Measurements from ENCODE around the gene PHF1. TPM values are rescaled to one million over a fixed set of nuclear protein-coding genes. Genes with fewer than 3 reads are reported as not detected.

The PHF1 gene
- polyA plus RNA-seq, 4 donors: 59.1 to 87.0 (median 75.9) TPM

DNA sequence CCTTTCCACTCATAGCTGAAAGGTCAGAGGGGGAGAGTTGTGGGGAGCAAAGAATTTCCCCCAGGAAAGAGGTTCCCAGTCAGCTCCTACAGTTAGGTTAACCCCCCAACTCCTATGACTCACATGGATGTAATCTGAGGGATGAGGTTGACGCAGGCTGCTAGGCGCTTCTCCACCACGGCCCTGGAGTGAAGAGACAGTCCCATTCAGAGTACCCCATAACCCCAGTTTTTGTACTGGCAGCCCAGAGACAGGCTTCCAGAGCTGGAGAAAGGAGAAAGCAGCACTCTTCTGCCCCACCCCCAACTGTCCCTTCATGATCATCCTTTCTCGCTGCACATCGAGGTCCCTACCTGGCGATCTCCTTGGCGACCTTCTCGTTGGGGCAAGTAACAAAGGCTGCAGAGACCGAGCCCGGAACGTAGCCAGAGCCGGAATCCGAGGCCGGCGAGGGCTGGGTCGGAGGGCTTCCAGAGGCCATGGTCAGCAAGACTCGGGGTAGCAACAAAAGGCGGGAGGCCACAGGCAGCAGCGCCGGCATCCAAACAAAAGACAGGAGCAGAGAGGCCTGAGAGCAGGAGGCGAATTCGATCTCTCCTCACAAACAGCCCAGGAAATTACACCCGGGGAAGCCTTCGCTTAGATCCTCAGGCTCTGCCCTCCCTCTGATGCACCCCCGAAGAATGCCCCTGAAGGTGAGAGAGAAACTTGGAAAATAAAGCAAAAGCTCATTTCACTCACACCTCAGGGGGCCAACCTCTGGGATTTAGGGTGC, 6.5 kb downstream of the PHF1 start:
- DNase-seq (ENCODE audit: low read depth in 4 of 4, low spot score in 2 of 4): no peak

- DNase-seq (ENCODE audit: low read depth in 4 of 4, low spot score in 2 of 4): peak in 3 of 4 donors; percentile 95 to 99 (median 98)
Measured at GRCh38 chr6:33417903-33418689, 7.3 kb downstream of the PHF1 start, which contains the start of gene CUTA. Gene CUTA, minus strand, starts transcription at chr6:33418107. Its CDS starts 107 bp downstream, at chr6:33418000.

- no peak for DNase-seq (ENCODE audit: low read depth in 4 of 4, low spot score in 2 of 4)
Measured at GRCh38 chr6:33418690-33419291, 8.0 kb downstream of the PHF1 start.

DNA sequence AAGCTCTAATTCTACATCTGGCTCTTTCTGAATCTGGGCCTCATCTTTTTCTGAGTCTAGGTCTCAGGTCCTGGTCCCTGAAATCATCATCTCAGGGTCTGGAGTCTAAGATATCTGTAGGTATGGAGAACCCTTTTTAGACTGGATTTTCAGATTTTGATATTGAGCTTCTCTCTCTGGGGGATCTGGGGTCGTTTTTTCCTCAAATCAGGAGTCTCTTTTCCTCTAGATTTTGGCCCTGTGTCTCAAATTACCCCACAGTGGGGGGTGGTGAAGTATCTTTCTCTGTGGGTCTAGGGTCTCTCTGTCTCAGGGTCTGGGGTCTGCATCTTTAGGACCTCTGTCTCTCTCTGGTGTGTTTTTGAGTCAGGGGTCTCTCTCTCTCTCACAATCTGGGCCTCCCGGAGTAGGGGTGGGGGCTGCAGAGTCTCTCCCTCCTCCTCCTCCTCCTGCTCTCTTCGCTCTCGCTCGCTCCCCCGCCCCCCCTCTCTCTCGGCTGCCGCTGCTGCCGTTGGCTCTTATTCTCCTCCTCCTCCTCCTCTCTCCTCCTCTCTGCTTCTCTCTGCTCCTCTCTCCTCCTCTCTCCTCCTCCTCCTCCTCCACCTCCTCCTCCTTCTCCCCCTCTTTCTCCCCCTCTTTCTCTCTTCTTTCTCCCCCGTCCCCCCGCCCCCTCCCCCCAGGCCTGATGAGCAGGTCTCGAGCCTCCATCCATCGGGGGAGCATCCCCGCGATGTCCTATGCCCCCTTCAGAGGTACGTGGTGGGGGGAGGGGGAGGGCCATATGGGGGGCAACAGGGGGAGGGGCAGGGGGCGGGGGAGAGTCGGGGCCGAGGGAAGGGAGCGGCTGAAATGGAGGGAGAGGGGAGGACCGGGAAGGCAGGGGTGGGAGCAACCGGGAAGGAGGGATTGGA, 9.0 kb downstream of the PHF1 start, which contains the start of gene SYNGAP1:
Gene SYNGAP1 (plus strand): TSS at position 486 of the 911 bp plus-strand sequence. CDS start 200 bp downstream, at position 686.
- DNase-seq (ENCODE audit: low read depth in 4 of 4, low spot score in 2 of 4): no peak

- no peak for DNase-seq (ENCODE audit: low read depth in 4 of 4, low spot score in 2 of 4)
Measured at GRCh38 chr6:33420491-33421343, 9.9 kb downstream of the PHF1 start.

GRCh38 chr6:33421344-33421643, 10.5 kb downstream of the PHF1 start:
- no peak for DNase-seq (ENCODE audit: low read depth in 4 of 4, low spot score in 2 of 4)

- no peak for DNase-seq (ENCODE audit: low read depth in 4 of 4, low spot score in 2 of 4)
Measured at GRCh38 chr6:33423777-33424176, 13.0 kb downstream of the PHF1 start.

- DNase-seq (ENCODE audit: low read depth in 4 of 4, low spot score in 2 of 4): no peak
Measured at GRCh38 chr6:33424855-33425667, 14.2 kb downstream of the PHF1 start.

DNA sequence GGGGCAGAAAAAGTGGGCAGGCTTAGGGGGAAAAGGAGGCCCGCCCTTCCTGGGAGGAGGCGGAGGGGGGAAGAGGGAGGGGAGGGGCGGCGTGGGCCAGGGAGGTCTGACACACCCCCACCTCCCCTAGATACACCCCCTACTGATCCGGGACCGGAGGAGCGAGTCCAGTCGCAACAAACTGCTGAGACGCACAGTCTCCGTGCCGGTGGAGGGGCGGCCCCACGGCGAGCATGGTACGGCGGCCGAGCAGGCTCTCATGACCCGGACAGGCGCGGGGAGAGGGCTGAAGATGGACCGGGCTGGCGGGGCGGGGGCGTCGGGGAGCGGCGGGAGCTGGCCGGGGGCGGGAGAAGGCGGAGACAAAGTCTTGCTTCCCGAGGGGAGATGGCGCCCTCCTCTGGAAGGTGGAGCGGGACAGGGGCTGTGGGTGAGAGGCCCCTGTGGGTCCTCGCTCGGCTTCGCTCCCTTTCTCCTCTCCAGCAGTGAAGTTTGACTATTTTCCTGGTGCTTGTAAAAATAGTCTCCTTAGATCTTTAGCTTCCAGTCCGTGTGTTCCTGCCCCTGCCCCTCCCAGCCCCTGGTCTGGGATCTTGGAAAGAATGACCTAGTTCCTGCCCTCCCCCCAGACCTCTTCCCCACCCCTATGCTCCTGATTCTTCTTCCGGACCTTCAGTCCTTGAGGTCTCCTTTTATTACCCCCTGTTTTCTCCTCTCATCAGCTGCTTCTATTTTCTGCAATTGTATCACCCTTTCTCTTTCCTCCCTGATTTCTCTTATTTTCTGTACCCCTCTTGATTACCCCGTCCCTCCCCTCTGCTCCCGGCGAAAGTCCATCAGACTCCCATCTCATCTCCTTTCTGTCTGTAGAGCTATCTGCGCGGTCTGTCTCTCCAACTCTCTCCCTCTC, 15.1 kb downstream of the PHF1 start:
- DNase-seq (ENCODE audit: low read depth in 4 of 4, low spot score in 2 of 4): peak in 1 of 4 donors; percentile 75

DNA sequence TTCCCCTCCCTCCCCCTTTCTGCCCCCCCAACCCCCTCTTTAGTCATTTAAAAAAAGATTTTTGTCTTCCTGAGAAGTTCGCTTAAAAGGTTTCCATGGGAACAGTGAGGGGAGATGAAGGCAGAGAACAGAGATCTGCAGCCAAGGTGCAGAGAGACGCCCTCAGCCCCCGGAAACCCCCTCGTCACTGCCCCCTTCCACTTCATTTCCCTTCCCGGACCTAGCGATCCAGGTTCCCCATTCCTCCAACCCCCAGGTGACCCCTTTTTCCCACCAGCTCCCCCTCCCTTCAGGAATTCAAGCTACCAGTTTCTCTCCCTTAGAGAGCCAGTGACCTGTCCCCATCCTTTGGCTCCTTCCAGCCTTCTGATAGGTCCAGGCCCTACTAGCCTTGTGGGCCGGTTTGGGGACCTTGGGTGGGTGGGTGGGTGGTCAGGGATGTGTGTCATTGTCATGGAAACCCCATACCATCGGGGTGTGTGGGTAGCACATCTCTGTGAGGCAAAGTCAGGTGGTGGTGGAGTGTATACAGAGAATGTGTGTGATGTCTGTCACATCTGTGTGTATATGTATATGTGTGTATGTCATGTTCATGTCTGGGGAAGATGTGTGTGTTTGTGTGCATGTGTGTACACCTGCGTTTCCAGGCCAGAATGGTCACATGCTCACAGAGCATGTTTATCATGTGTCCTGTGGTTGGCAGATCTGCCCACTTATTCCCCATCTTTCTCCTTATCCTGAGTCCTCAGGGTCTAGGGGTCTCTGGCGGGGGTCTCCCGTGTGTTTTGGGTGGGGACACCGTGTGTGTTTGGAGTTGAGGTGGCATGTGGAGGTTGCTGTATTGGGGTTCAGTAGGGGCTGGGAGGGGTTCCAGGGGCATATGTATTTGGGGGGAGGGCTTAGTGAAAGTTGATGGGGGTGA, 16.0 kb downstream of the PHF1 start:
- no peak for DNase-seq (ENCODE audit: low read depth in 4 of 4, low spot score in 2 of 4)

DNA sequence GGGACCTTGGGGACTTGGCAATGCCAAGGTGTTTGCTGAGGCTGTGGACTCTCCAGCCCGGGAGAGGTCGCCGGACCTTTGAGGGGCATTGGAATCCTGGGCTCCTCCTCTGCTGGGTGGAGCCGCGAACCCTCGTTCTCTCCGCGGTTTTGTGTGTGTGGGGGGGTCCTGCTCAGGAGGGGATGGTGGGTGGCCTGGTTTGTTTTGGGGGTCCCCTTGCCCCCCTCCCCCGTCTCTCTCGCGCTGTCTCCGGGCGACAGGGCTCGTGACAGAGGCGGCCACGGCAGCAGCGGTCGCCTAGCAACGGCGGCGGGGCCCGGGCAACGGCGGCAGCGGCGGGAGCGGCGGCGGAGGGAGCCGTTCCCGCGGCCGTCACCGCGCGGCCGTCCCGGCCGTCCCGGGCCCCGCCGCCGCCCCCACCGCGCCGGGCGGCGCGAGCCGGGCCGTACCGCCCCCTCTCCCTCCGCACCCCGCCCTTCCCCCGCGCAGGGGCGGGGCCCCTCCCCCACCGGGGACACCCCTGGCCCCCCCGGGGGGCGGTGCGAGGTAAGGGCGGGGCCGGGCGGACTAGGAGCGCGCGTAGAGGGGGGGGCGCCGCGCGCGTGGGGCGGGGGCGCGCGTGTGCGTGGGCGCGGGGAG, 16.9 kb downstream of the PHF1 start:
- no peak for DNase-seq (ENCODE audit: low read depth in 4 of 4, low spot score in 2 of 4)

GRCh38 chr6:33428224-33428965, 17.6 kb downstream of the PHF1 start:
- DNase-seq (ENCODE audit: low read depth in 4 of 4, low spot score in 2 of 4): no peak

GRCh38 chr6:33428966-33429749, 18.3 kb downstream of the PHF1 start:
- no peak for DNase-seq (ENCODE audit: low read depth in 4 of 4, low spot score in 2 of 4)

DNA sequence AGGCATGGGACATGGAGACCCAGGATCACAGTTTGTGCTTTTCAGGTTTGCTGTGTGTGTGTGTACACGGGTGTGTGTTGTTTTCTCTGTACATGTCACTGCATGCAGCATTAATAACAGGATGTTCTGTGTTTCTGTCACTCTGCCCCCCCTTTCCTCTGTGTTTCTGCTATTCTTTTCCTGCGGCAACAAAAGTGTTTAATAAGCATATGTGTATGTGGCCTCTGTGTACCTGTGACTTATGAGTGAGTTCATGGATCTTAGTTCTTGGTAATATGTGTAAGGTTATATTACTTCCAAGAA, 18.9 kb downstream of the PHF1 start:
- DNase-seq (ENCODE audit: low read depth in 4 of 4, low spot score in 2 of 4): no peak

GRCh38 chr6:33430334-33430733, 19.5 kb downstream of the PHF1 start:
- DNase-seq (ENCODE audit: low read depth in 4 of 4, low spot score in 2 of 4): no peak

Data from left renal cortex interstitium (tissue), 4 donors.